ENCODE results near the gene NTF3.

The NTF3 gene

GRCh38 chr12:5513406-5513805, 81.5 kb downstream of the NTF3 start:
- no peak overlapping the region for H4K8ac ChIP-seq (ENCODE audit: low read depth, low read length)
- no peaks in the 10 kb centered on the region for H3K27me3 ChIP-seq (ENCODE audit: insufficient read depth, low read length)
- no peak overlapping the region for H2AK5ac ChIP-seq (ENCODE audit: low read length)
- no peak overlapping the region for H2AFZ ChIP-seq (ENCODE audit: insufficient read depth, low read length, poor library complexity)
- no peak overlapping the region for H3K4me3 ChIP-seq (ENCODE audit: low read depth, low read length)
- H2BK120ac ChIP-seq (ENCODE audit: insufficient read depth, low read length, poor library complexity) = no peak overlapping the region
- WGBS (ENCODE audit: extremely low coverage, insufficient coverage, insufficient read length) = no CpG with 5 or more reads among the region's 4 CpGs
- no peak overlapping the region for H3K14ac ChIP-seq (ENCODE audit: low read length)
- no peak overlapping the region for H4K12ac ChIP-seq (ENCODE audit: low read depth, low read length)
- no peak overlapping the region for H3K9ac ChIP-seq (ENCODE audit: low read length)
- H3K36me3 ChIP-seq (ENCODE audit: control insufficient read depth in 1 of 2, insufficient read depth in 2 of 2, low read length in 2 of 2) = no peaks in the 10 kb centered on the region
- no peak overlapping the region for H3K18ac ChIP-seq (ENCODE audit: low read length)
- no peak overlapping the region for H3K4me2 ChIP-seq (ENCODE audit: low read length)
- no peak overlapping the region for H2BK5ac ChIP-seq (ENCODE audit: low read depth, low read length, poor library complexity)
- H2BK12ac ChIP-seq (ENCODE audit: low read length) = no peak overlapping the region
- no peaks in the 10 kb centered on the region for H3K79me1 ChIP-seq (ENCODE audit: low read length)
- H3K9me3 ChIP-seq (ENCODE audit: insufficient read depth, low read depth, low read length) = no peaks in the 10 kb centered on the region
- no peak overlapping the region for H3K27ac ChIP-seq (ENCODE audit: low read depth, low read length)
- no peak overlapping the region for H3K4ac ChIP-seq (ENCODE audit: low read depth, low read length)
- H3K79me2 ChIP-seq (ENCODE audit: control insufficient read depth, insufficient read depth, low read length, poor library complexity) = no peaks in the 10 kb centered on the region
- no peak overlapping the region for H3K23ac ChIP-seq (ENCODE audit: low read length)
- H3K4me1 ChIP-seq (ENCODE audit: control insufficient read depth in 1 of 2, insufficient read depth in 2 of 2, low read length in 2 of 2) = no peaks in the 10 kb centered on the region
- no peak overlapping the region for H4K91ac ChIP-seq (ENCODE audit: low read depth, low read length)
- DNase-seq = no peak

GRCh38 chr12:5514016-5514415, 82.1 kb downstream of the NTF3 start:
- no peaks in the 10 kb centered on the region for H3K27me3 ChIP-seq (ENCODE audit: insufficient read depth, low read length)
- no peak overlapping the region for H3K4me2 ChIP-seq (ENCODE audit: low read length)
- no peaks in the 10 kb centered on the region for H3K79me2 ChIP-seq (ENCODE audit: control insufficient read depth, insufficient read depth, low read length, poor library complexity)
- no peak overlapping the region for H3K9ac ChIP-seq (ENCODE audit: low read length)
- H4K12ac ChIP-seq (ENCODE audit: low read depth, low read length) = no peak overlapping the region
- no peak overlapping the region for H2AK5ac ChIP-seq (ENCODE audit: low read length)
- H3K4me3 ChIP-seq (ENCODE audit: low read depth, low read length) = no peak overlapping the region
- DNase-seq = no peak
- H3K14ac ChIP-seq (ENCODE audit: low read length) = no peak overlapping the region
- H3K4ac ChIP-seq (ENCODE audit: low read depth, low read length) = no peak overlapping the region
- H2AFZ ChIP-seq (ENCODE audit: insufficient read depth, low read length, poor library complexity) = no peak overlapping the region
- no peak overlapping the region for H4K8ac ChIP-seq (ENCODE audit: low read depth, low read length)
- H3K18ac ChIP-seq (ENCODE audit: low read length) = no peak overlapping the region
- no peaks in the 10 kb centered on the region for H3K4me1 ChIP-seq (ENCODE audit: control insufficient read depth in 1 of 2, insufficient read depth in 2 of 2, low read length in 2 of 2)
- H2BK5ac ChIP-seq (ENCODE audit: low read depth, low read length, poor library complexity) = no peak overlapping the region
- H3K79me1 ChIP-seq (ENCODE audit: low read length) = no peaks in the 10 kb centered on the region
- no peaks in the 10 kb centered on the region for H3K9me3 ChIP-seq (ENCODE audit: insufficient read depth, low read depth, low read length)
- no peaks in the 10 kb centered on the region for H3K36me3 ChIP-seq (ENCODE audit: control insufficient read depth in 1 of 2, insufficient read depth in 2 of 2, low read length in 2 of 2)
- no peak overlapping the region for H2BK120ac ChIP-seq (ENCODE audit: insufficient read depth, low read length, poor library complexity)
- no peak overlapping the region for H3K23ac ChIP-seq (ENCODE audit: low read length)
- WGBS (ENCODE audit: extremely low coverage, insufficient coverage, insufficient read length) = no CpG with 5 or more reads among the region's 6 CpGs
- H3K27ac ChIP-seq (ENCODE audit: low read depth, low read length) = no peak overlapping the region
- no peak overlapping the region for H2BK12ac ChIP-seq (ENCODE audit: low read length)
- no peak overlapping the region for H4K91ac ChIP-seq (ENCODE audit: low read depth, low read length)

- no peaks in the 10 kb centered on the region for H3K79me2 ChIP-seq (ENCODE audit: control insufficient read depth, insufficient read depth, low read length, poor library complexity)
- no peaks in the 10 kb centered on the region for H3K79me1 ChIP-seq (ENCODE audit: low read length)
- no peak overlapping the region for H2AFZ ChIP-seq (ENCODE audit: insufficient read depth, low read length, poor library complexity)
- no peak overlapping the region for H2BK5ac ChIP-seq (ENCODE audit: low read depth, low read length, poor library complexity)
- H3K36me3 ChIP-seq (ENCODE audit: control insufficient read depth in 1 of 2, insufficient read depth in 2 of 2, low read length in 2 of 2) = no peaks in the 10 kb centered on the region
- H3K23ac ChIP-seq (ENCODE audit: low read length) = no peak overlapping the region
- H2AK5ac ChIP-seq (ENCODE audit: low read length) = no peak overlapping the region
- H4K8ac ChIP-seq (ENCODE audit: low read depth, low read length) = no peak overlapping the region
- no peak for DNase-seq
- no peak overlapping the region for H3K4me3 ChIP-seq (ENCODE audit: low read depth, low read length)
- H3K9me3 ChIP-seq (ENCODE audit: insufficient read depth, low read depth, low read length) = no peaks in the 10 kb centered on the region
- H4K91ac ChIP-seq (ENCODE audit: low read depth, low read length) = no peak overlapping the region
- no peak overlapping the region for H3K18ac ChIP-seq (ENCODE audit: low read length)
- no peak overlapping the region for H3K14ac ChIP-seq (ENCODE audit: low read length)
- no peak overlapping the region for H2BK12ac ChIP-seq (ENCODE audit: low read length)
- no peak overlapping the region for H2BK120ac ChIP-seq (ENCODE audit: insufficient read depth, low read length, poor library complexity)
- no peak overlapping the region for H3K4ac ChIP-seq (ENCODE audit: low read depth, low read length)
- H4K12ac ChIP-seq (ENCODE audit: low read depth, low read length) = no peak overlapping the region
- no peak overlapping the region for H3K27ac ChIP-seq (ENCODE audit: low read depth, low read length)
- no peak overlapping the region for H3K9ac ChIP-seq (ENCODE audit: low read length)
- H3K27me3 ChIP-seq (ENCODE audit: insufficient read depth, low read length) = no peaks in the 10 kb centered on the region
- no peaks in the 10 kb centered on the region for H3K4me1 ChIP-seq (ENCODE audit: control insufficient read depth in 1 of 2, insufficient read depth in 2 of 2, low read length in 2 of 2)
- WGBS (ENCODE audit: extremely low coverage, insufficient coverage, insufficient read length) = no CpG with 5 or more reads among the region's 4 CpGs
- H3K4me2 ChIP-seq (ENCODE audit: low read length) = no peak overlapping the region
Measured at GRCh38 chr12:5514545-5514944, 82.6 kb downstream of the NTF3 start.

- Histone ChIP-seq H4K12ac (ENCODE audit: low read depth, low read length) (no peak overlapping the region), H3K9me3 (ENCODE audit: insufficient read depth, low read depth, low read length) (no peaks in the 10 kb centered on the region), H2BK5ac (ENCODE audit: low read depth, low read length, poor library complexity) (no peak overlapping the region), H3K4me3 (ENCODE audit: low read depth, low read length) (no peak overlapping the region), H3K36me3 (ENCODE audit: control insufficient read depth in 1 of 2, insufficient read depth in 2 of 2, low read length in 2 of 2) (no peaks in the 10 kb centered on the region), H3K9ac (ENCODE audit: low read length) (no peak overlapping the region), H3K27me3 (ENCODE audit: insufficient read depth, low read length) (no peaks in the 10 kb centered on the region), H3K79me1 (ENCODE audit: low read length) (no peaks in the 10 kb centered on the region), H4K91ac (ENCODE audit: low read depth, low read length) (no peak overlapping the region), H3K4me1 (ENCODE audit: control insufficient read depth in 1 of 2, insufficient read depth in 2 of 2, low read length in 2 of 2) (no peaks in the 10 kb centered on the region), H3K18ac (ENCODE audit: low read length) (no peak overlapping the region), H2BK12ac (ENCODE audit: low read length) (no peak overlapping the region), H3K27ac (ENCODE audit: low read depth, low read length) (no peak overlapping the region), H2BK120ac (ENCODE audit: insufficient read depth, low read length, poor library complexity) (no peak overlapping the region), H3K4ac (ENCODE audit: low read depth, low read length) (no peak overlapping the region), H3K79me2 (ENCODE audit: control insufficient read depth, insufficient read depth, low read length, poor library complexity) (no peaks in the 10 kb centered on the region), H3K14ac (ENCODE audit: low read length) (no peak overlapping the region), H4K8ac (ENCODE audit: low read depth, low read length) (no peak overlapping the region), H2AFZ (ENCODE audit: insufficient read depth, low read length, poor library complexity) (no peak overlapping the region), H2AK5ac (ENCODE audit: low read length) (no peak overlapping the region), H3K23ac (ENCODE audit: low read length) (no peak overlapping the region), H3K4me2 (ENCODE audit: low read length) (no peak overlapping the region)
- WGBS (ENCODE audit: extremely low coverage, insufficient coverage, insufficient read length) = no CpG with 5 or more reads among the region's 1 CpG
- no peak for DNase-seq
Measured at GRCh38 chr12:5515458-5515857, 83.5 kb downstream of the NTF3 start.

Data from trophoblast cell (in vitro differentiated cells and primary cell).